ENCODE measurements around the gene HOMER2. TPM values are rescaled to one million over a fixed set of nuclear protein-coding genes. Genes with fewer than 3 reads are reported as not detected.

HOMER2 gene
- total and polyA plus RNA-seq, 2 experiments from 2014 or later, result 10.8 to 23.9 TPM

- peaks cover 7% of the 10 kb centered on the region; the same call in 1 of the 2 replicates for H3K4me1 ChIP-seq (ENCODE audit: insufficient read depth)
- H3K4me2 ChIP-seq, result no peak overlapping the region
- H3K9me2 ChIP-seq (ENCODE audit: insufficient read depth), result no peaks in the 10 kb centered on the region
- no peaks in the 10 kb centered on the region for H3K36me3 ChIP-seq (ENCODE audit: insufficient read depth)
- Mint-ChIP-seq H3K27me3 (ENCODE audit: insufficient read depth, low read depth, poor library complexity) (peaks cover 4% of the 10 kb centered on the region), H3K4me3 (no peak overlapping the region), H3K36me3 (ENCODE audit: low read depth) (no peaks in the 10 kb centered on the region), H3K27ac (no peak overlapping the region), H3K9me3 (no peaks in the 10 kb centered on the region), H3K4me1 (peaks cover 11% of the 10 kb centered on the region; the same call in 2 of the 3 replicates)
- ATAC-seq, result no peak
- H3K79me2 ChIP-seq (replicated peaks; ENCODE audit: insufficient read depth), result no peaks in the 10 kb centered on the region
- H3K27me3 ChIP-seq (ENCODE audit: insufficient read depth), result no peaks in the 10 kb centered on the region
- H2AFZ ChIP-seq, result no peak overlapping the region
- H3K27ac ChIP-seq (ENCODE audit: low read depth), result no peak overlapping the region
- DNase-seq (ENCODE audit: low spot score), result no peak
- no peak for TF ChIP-seq NANOG (IDR thresholded peaks at IDR 0.05; ENCODE audit: borderline replicate concordance)
- TF ChIP-seq ZNF331 (CRISPR knock-in tag; IDR thresholded peaks at IDR 0.05; ENCODE audit: low read depth), result no peak
- TF ChIP-seq REST (IDR thresholded peaks at IDR 0.05; ENCODE audit: unreplicated experiment), result no peak
- TF ChIP-seq CTCF (conservative IDR thresholded peaks at IDR 0.05; ENCODE audit: low read depth in 2 of 2), result no peak
- TF ChIP-seq JUNB (IDR thresholded peaks at IDR 0.05; ENCODE audit: unreplicated experiment), result no peak
- no peaks in the 10 kb centered on the region for H4K20me1 ChIP-seq (replicated peaks; ENCODE audit: insufficient read depth)
- H3F3A ChIP-seq (replicated peaks; ENCODE audit: low read depth), result peaks cover 5% of the 10 kb centered on the region; the same call in 1 of the 2 replicates
- H3K4me3 ChIP-seq, result no peak overlapping the region
These were observed 148.0 kb downstream of the HOMER2 start for GRCh38 chr15:82804575-82804949.

- ATAC-seq (no peak), DNase-seq (ENCODE audit: low spot score) (no peak)
- H3K9me3 Mint-ChIP-seq, result no peaks in the 10 kb centered on the region
- H4K20me1 ChIP-seq (replicated peaks; ENCODE audit: insufficient read depth), result no peaks in the 10 kb centered on the region
- H3K4me2 ChIP-seq, result no peak overlapping the region
- H3F3A ChIP-seq (replicated peaks; ENCODE audit: low read depth), result peaks cover 5% of the 10 kb centered on the region; the same call in 1 of the 2 replicates
- no peak overlapping the region for H3K27ac Mint-ChIP-seq
- peaks cover 6% of the 10 kb centered on the region; the same call in 1 of the 2 replicates for H3K4me1 ChIP-seq (ENCODE audit: insufficient read depth)
- H2AFZ ChIP-seq, result no peak overlapping the region
- H3K27me3 ChIP-seq (ENCODE audit: insufficient read depth), result no peaks in the 10 kb centered on the region
- no peaks in the 10 kb centered on the region for H3K36me3 ChIP-seq (ENCODE audit: insufficient read depth)
- H3K4me1 Mint-ChIP-seq, result peaks cover 8% of the 10 kb centered on the region; the same call in 2 of the 3 replicates
- H3K27ac ChIP-seq (ENCODE audit: low read depth), result no peak overlapping the region
- H3K4me3 Mint-ChIP-seq, result no peak overlapping the region
- no peaks in the 10 kb centered on the region for H3K9me2 ChIP-seq (ENCODE audit: insufficient read depth)
- H3K4me3 ChIP-seq, result no peak overlapping the region
- H3K36me3 Mint-ChIP-seq (ENCODE audit: low read depth), result no peaks in the 10 kb centered on the region
- H3K27me3 Mint-ChIP-seq (ENCODE audit: insufficient read depth, low read depth, poor library complexity), result peaks cover 4% of the 10 kb centered on the region
- H3K79me2 ChIP-seq (replicated peaks; ENCODE audit: insufficient read depth), result no peaks in the 10 kb centered on the region
- TF ChIP-seq ZNF114 (CRISPR knock-in tag; IDR thresholded peaks at IDR 0.05) (no peak), EZH2phosphoT487 (IDR thresholded peaks at IDR 0.05; ENCODE audit: unreplicated experiment) (no peak), REST (IDR thresholded peaks at IDR 0.05; ENCODE audit: unreplicated experiment) (no peak), CTCF (conservative IDR thresholded peaks at IDR 0.05; ENCODE audit: low read depth in 2 of 2) (no peak), NANOG (IDR thresholded peaks at IDR 0.05; ENCODE audit: borderline replicate concordance) (no peak), ZNF331 (CRISPR knock-in tag; IDR thresholded peaks at IDR 0.05; ENCODE audit: low read depth) (no peak), ETS1 (IDR thresholded peaks at IDR 0.05) (no peak), CREB1 (CRISPR knock-in tag; IDR thresholded peaks at IDR 0.05; ENCODE audit: low read depth) (no peak), STAT1 (IDR thresholded peaks at IDR 0.05; ENCODE audit: unreplicated experiment) (no peak)
These were observed 148.5 kb downstream of the HOMER2 start for GRCh38 chr15:82803793-82804574.

Data from GM23338 (cell line).